Measurements from ENCODE around the gene EXPH5.

GRCh38 chr11:108606070-108606469 is 12.5 kb upstream of the EXPH5 start:
- TF ChIP-seq, protein P1, sequence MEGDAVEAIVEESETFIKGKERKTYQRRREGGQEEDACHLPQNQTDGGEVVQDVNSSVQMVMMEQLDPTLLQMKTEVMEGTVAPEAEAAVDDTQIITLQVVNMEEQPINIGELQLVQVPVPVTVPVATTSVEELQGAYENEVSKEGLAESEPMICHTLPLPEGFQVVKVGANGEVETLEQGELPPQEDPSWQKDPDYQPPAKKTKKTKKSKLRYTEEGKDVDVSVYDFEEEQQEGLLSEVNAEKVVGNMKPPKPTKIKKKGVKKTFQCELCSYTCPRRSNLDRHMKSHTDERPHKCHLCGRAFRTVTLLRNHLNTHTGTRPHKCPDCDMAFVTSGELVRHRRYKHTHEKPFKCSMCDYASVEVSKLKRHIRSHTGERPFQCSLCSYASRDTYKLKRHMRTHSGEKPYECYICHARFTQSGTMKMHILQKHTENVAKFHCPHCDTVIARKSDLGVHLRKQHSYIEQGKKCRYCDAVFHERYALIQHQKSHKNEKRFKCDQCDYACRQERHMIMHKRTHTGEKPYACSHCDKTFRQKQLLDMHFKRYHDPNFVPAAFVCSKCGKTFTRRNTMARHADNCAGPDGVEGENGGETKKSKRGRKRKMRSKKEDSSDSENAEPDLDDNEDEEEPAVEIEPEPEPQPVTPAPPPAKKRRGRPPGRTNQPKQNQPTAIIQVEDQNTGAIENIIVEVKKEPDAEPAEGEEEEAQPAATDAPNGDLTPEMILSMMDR (IDR thresholded peaks at IDR 0.05; ENCODE audit: control extremely low read depth in 1 of 3, insufficient read depth in 1 of 3, low read depth in 1 of 3, low read length in 3 of 3), result no peak
- no peak for TF ChIP-seq RNF2 (IDR thresholded peaks at IDR 0.05; ENCODE audit: borderline replicate concordance, low read depth, low read length, missing control alignments, poor library complexity, severe bottlenecking)
- no peak for TF ChIP-seq POLR2A (IDR thresholded peaks at IDR 0.05; ENCODE audit: control extremely low read depth in 1 of 2, low read depth in 2 of 2, low read length in 2 of 2)
- no peak for TF ChIP-seq EP300 (IDR thresholded peaks at IDR 0.05; ENCODE audit: borderline replicate concordance in 1 of 2, low read depth in 2 of 2, low read length in 2 of 2)
